Tibial artery (tissue), 4 donors: ENCODE results near the gene CDCP1.
"Not testable (repeated sequence)": the region's sequence is repeated elsewhere in the genome, so short reads cannot be mapped to it uniquely, and the experiment has no call there.

Experiments used
- DNase-seq, 2 donors: peaks; one replicate each; pipeline ENCODE4 v3.0.0-alpha.2; 2019
- H3K27ac ChIP-seq, 2 donors: fragments of 200-600 bp; sonication (generic) in 1 of 2; 1 replicate in 1 of 2; 2 replicates in 1 of 2; pipeline ENCODE4 v1.5.1; 2018 to 2019; ENCODE audit warnings: mild to moderate bottlenecking in 1 of 2
- H3K27me3 ChIP-seq, 2 donors: fragments of 200-600 bp; sonication (generic) in 1 of 2; one replicate each; pipeline versions ENCODE4 v1.5.1 to v1.6.0; 2016 to 2019
- H3K36me3 ChIP-seq, 3 donors: fragments of 200-600 bp; sonication (generic) in 2 of 3; one replicate each; pipeline ENCODE4 v1.5.1; 2016 to 2019; ENCODE audit warnings: mild to moderate bottlenecking in 2 of 3
- H3K4me1 ChIP-seq, 4 donors: fragments of 200-600 bp; sonication (generic) in 2 of 4; 1 replicate in 3 of 4; 2 replicates in 1 of 4; pipeline ENCODE4 v1.5.1; 2016 to 2019
- H3K4me3 ChIP-seq, 2 donors: fragments of 200-600 bp; sonication (generic) in 1 of 2; 1 replicate in 1 of 2; 2 replicates in 1 of 2; pipeline ENCODE4 v1.5.1; 2018 to 2019; ENCODE audit warnings: mild to moderate bottlenecking in 2 of 2
- H3K9me3 ChIP-seq, 3 donors: fragments of 200-600 bp; sonication (generic) in 1 of 3; one replicate each; pipeline ENCODE4 v1.5.1; 2016 to 2019
- CTCF ChIP-seq, 2 experiments: fragments of 200-600 bp in 1 of 2; fragments of 450-650 bp in 1 of 2; IDR thresholded peaks; one replicate each; pipeline ENCODE4 v1.5.1; 2017 to 2019; ENCODE audit warnings: antibody characterized with exemption in 2 of 2, mild to moderate bottlenecking in 1 of 2, moderate library complexity in 1 of 2
- intact Hi-C: fragments of 100-400 bp; cut with DNase I; formaldehyde crosslinking; loops from one replicate; pipeline ENCODE4 v1.15.0; 2023; ENCODE audit warnings: low total_unique reads

Gene CDCP1

GRCh38 chr3:45055032-45055410, 91.2 kb downstream of the CDCP1 start:
- intact Hi-C loops: no loop called here
- TF ChIP-seq CTCF (IDR thresholded peaks at IDR 0.05): no peak
- Histone ChIP-seq H3K27ac (peak overlapping the region in 1 of 2 donors; percentile 5), H3K27me3 (no peaks in the 10 kb centered on the region), H3K9me3 (no peaks in the 10 kb centered on the region), H3K4me3 (no peak overlapping the region), H3K36me3 (no peaks in the 10 kb centered on the region), H3K4me1 (peaks cover 0 to 34% (median 16%) of the 10 kb centered on the region in 4 donors)
- no peak for DNase-seq

- TF ChIP-seq CTCF (IDR thresholded peaks at IDR 0.05): no peak
- no peak overlapping the region for H3K4me3 ChIP-seq
- H3K27me3 ChIP-seq: no peaks in the 10 kb centered on the region
- intact Hi-C loops: no loop called here
- no peak overlapping the region for H3K27ac ChIP-seq
- peaks cover 0 to 32% (median 16%) of the 10 kb centered on the region in 4 donors for H3K4me1 ChIP-seq
- no peaks in the 10 kb centered on the region for H3K9me3 ChIP-seq
- DNase-seq: peak in 1 of 2 donors; percentile 41
- no peaks in the 10 kb centered on the region for H3K36me3 ChIP-seq
These were observed 91.9 kb downstream of the CDCP1 start for GRCh38 chr3:45054196-45054857.

- H3K27me3 ChIP-seq, H3K27ac ChIP-seq, H3K4me3 ChIP-seq, H3K36me3 ChIP-seq, H3K9me3 ChIP-seq, DNase-seq, intact Hi-C loops: not testable (repeated sequence)
- H3K4me1 ChIP-seq: peaks cover 0 to 30% (median 16%) of the 10 kb centered on the region in 4 donors
These were observed 92.4 kb downstream of the CDCP1 start for GRCh38 chr3:45053805-45054195.

- intact Hi-C loops: no loop called here
- Histone ChIP-seq H3K9me3 (no peaks in the 10 kb centered on the region), H3K4me1 (peaks cover 0 to 23% (median 11%) of the 10 kb centered on the region in 4 donors), H3K4me3 (no peak overlapping the region), H3K36me3 (no peaks in the 10 kb centered on the region), H3K27me3 (no peaks in the 10 kb centered on the region), H3K27ac (no peak overlapping the region)
- no peak for TF ChIP-seq CTCF (IDR thresholded peaks at IDR 0.05)
- DNase-seq: no peak
These were observed 94.5 kb downstream of the CDCP1 start for GRCh38 chr3:45051685-45052084.

- Histone ChIP-seq H3K9me3 (no peaks in the 10 kb centered on the region), H3K27me3 (no peaks in the 10 kb centered on the region), H3K4me1 (peaks cover 0 to 10% (median 5%) of the 10 kb centered on the region in 4 donors), H3K4me3 (no peak overlapping the region), H3K36me3 (no peaks in the 10 kb centered on the region), H3K27ac (no peak overlapping the region)
- DNase-seq: no peak
- no peak for TF ChIP-seq CTCF (IDR thresholded peaks at IDR 0.05)
- intact Hi-C loops: no loop called here
These were observed 96.4 kb downstream of the CDCP1 start for GRCh38 chr3:45049807-45050206.

GRCh38 chr3:45048244-45048643, 97.9 kb downstream of the CDCP1 start:
- H3K36me3 ChIP-seq: no peaks in the 10 kb centered on the region
- no peak for DNase-seq
- H3K9me3 ChIP-seq: no peaks in the 10 kb centered on the region
- intact Hi-C loops: no loop called here
- H3K27me3 ChIP-seq: no peaks in the 10 kb centered on the region
- H3K4me3 ChIP-seq: no peak overlapping the region
- H3K27ac ChIP-seq: no peak overlapping the region
- H3K4me1 ChIP-seq: peaks cover 0 to 6% (median 0%) of the 10 kb centered on the region in 4 donors
- TF ChIP-seq CTCF (IDR thresholded peaks at IDR 0.05): no peak
